ENCODE data around the gene ENTREP1.

ENTREP1 gene

DNA sequence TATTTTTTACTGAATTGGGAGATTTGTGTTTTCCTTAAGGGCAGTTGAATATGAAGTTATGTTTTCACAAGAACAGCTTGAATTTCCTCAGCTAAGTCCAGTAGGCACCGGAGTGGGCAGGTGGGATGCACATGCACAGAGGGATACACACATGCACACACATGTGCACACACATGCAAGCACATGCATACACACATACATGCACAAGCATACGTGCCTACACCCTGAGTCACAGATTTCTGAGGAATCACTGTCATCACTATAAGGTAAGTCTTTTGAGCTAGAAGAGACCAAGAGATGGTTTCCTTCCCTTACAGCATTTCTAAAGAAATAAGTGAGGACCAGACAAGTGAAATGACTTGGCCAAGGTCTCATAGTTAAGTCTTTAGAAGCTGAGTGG is 8.7 kb downstream of the ENTREP1 start:
- Mint-ChIP-seq H3K36me3 (ENCODE audit: low read depth) (no peaks in the 10 kb centered on the region), H3K27ac (no peak overlapping the region), H3K27me3 (ENCODE audit: low read depth) (peaks cover 24% of the 10 kb centered on the region), H3K4me3 (no peak overlapping the region), H3K9me3 (no peaks in the 10 kb centered on the region), H3K4me1 (ENCODE audit: low read depth) (no peaks in the 10 kb centered on the region)

DNA sequence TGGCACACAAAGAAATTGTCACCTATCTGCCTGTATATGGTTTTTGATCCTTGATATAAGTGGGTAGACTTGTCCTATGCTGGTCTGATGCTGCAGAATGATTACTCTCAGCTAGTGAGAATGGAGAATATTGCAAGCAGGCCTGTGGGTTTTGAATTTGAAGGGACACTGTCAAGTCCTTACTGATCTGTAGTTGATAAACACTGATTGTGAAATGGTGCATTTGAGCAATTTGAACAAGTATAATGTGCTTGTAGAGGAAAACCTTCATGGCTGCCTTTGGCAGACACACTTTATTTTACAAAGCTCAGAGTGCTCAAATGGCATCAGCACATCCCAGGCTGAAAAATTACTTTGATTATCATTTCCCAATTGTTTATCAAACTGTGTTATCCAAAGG is 9.3 kb downstream of the ENTREP1 start:
- Mint-ChIP-seq H3K4me3 (no peak overlapping the region), H3K27ac (no peak overlapping the region), H3K36me3 (ENCODE audit: low read depth) (no peaks in the 10 kb centered on the region), H3K9me3 (no peaks in the 10 kb centered on the region), H3K4me1 (ENCODE audit: low read depth) (no peaks in the 10 kb centered on the region), H3K27me3 (ENCODE audit: low read depth) (peaks cover 20% of the 10 kb centered on the region)

DNA sequence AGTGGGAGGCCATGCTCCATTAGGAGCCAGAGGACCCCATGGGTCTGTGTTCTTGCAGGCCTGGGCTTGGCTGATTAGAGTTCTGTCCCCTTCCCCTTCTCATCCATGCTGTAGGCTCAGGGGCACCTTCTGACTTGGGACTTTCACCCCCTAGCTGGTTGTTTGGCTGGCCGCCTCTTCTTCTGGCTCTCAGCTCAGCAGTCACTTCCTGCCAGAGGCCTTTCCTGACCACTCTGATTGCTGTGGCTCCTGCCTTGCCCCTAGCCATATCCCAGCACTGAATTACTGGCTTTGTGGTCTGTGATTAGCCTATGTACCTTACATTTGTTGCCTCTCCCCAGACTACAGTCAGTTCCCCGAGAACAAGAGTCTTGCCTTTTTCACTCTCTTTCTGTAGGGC is 14.6 kb downstream of the ENTREP1 start:
- no peak overlapping the region for H3K4me3 Mint-ChIP-seq
- no peaks in the 10 kb centered on the region for H3K9me3 Mint-ChIP-seq

DNA sequence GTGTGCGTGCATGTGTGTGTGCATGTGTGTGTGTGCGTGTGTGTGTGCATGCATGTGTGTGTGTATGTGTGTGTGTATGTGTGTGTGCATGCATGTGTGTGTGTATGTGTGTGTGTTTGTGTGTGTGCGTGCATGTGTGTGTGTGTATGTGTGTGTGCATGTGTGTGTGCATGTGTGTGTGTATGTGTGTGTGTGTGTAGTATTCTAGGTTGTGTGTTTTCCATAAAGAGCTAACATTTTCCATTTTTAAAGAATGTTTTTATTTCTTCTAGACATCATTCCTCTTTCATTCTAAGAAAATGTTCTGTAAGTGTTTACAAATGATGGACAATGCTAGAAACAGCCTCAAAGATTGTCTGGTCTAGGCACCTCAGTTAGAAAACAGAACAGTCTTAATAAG is 15.6 kb downstream of the ENTREP1 start:
- no peak overlapping the region for H3K4me3 Mint-ChIP-seq

More for the DNA sequence above, 14.6 kb downstream of the ENTREP1 start:
- Mint-ChIP-seq H3K36me3 (ENCODE audit: low read depth) (no peaks in the 10 kb centered on the region), H3K27ac (no peak overlapping the region), H3K4me1 (ENCODE audit: low read depth) (no peaks in the 10 kb centered on the region), H3K27me3 (ENCODE audit: low read depth) (peaks cover 11% of the 10 kb centered on the region)

DNA sequence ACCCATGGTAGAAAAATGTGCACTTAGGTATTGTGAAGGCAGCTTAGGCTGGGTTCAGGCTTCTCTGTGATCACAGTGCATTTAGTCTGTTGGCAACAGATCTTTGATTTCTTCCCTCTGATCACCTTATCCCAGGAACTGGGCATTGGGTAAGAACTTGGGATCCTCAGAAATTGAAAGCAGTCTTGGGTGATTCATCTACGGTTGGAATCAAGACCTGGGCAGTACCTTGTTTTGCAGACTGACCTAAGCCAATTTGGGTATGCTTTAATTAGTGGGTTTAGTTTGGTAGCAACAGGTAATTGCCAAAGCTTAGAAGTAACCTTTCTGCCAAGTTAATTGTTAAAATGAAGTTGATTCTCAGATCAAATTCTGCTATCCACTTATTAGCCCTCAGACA is 17.8 kb downstream of the ENTREP1 start:
- H3K27ac Mint-ChIP-seq: no peak overlapping the region
- H3K9me3 Mint-ChIP-seq: no peaks in the 10 kb centered on the region
- H3K27me3 Mint-ChIP-seq (ENCODE audit: low read depth): peaks cover 6% of the 10 kb centered on the region
- H3K4me1 Mint-ChIP-seq (ENCODE audit: low read depth): no peaks in the 10 kb centered on the region
- H3K4me3 Mint-ChIP-seq: no peak overlapping the region
- no peaks in the 10 kb centered on the region for H3K36me3 Mint-ChIP-seq (ENCODE audit: low read depth)

More for the DNA sequence above, 15.6 kb downstream of the ENTREP1 start:
- no peaks in the 10 kb centered on the region for H3K4me1 Mint-ChIP-seq (ENCODE audit: low read depth)
- peaks cover 7% of the 10 kb centered on the region for H3K27me3 Mint-ChIP-seq (ENCODE audit: low read depth)
- H3K36me3 Mint-ChIP-seq (ENCODE audit: low read depth): no peaks in the 10 kb centered on the region
- no peak overlapping the region for H3K27ac Mint-ChIP-seq
- no peaks in the 10 kb centered on the region for H3K9me3 Mint-ChIP-seq

DNA sequence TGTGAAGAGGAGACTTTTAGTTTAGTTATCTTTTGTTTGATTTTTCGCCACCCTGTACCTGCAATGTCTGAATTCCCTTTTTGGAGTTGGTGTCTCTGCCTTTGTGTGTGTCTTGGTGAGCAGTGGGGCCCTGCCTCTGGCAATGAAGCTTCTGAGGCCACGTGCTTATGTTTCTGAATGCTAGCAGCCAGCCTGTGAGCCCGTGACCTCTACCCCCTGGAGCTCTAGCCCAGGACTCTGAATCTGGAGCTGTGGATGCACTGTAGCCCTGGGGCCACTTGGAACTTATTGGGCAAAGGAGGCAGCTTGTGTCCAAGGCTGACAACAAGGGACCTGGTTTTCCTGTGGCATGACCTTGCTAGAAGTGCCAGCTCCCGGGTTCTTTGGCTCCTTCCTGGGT is 19.4 kb downstream of the ENTREP1 start:
- H3K9me3 Mint-ChIP-seq: no peaks in the 10 kb centered on the region
- no peak overlapping the region for H3K27ac Mint-ChIP-seq
- no peak overlapping the region for H3K4me3 Mint-ChIP-seq
- H3K36me3 Mint-ChIP-seq (ENCODE audit: low read depth): no peaks in the 10 kb centered on the region
- no peaks in the 10 kb centered on the region for H3K4me1 Mint-ChIP-seq (ENCODE audit: low read depth)
- H3K27me3 Mint-ChIP-seq (ENCODE audit: low read depth): peaks cover 6% of the 10 kb centered on the region

DNA sequence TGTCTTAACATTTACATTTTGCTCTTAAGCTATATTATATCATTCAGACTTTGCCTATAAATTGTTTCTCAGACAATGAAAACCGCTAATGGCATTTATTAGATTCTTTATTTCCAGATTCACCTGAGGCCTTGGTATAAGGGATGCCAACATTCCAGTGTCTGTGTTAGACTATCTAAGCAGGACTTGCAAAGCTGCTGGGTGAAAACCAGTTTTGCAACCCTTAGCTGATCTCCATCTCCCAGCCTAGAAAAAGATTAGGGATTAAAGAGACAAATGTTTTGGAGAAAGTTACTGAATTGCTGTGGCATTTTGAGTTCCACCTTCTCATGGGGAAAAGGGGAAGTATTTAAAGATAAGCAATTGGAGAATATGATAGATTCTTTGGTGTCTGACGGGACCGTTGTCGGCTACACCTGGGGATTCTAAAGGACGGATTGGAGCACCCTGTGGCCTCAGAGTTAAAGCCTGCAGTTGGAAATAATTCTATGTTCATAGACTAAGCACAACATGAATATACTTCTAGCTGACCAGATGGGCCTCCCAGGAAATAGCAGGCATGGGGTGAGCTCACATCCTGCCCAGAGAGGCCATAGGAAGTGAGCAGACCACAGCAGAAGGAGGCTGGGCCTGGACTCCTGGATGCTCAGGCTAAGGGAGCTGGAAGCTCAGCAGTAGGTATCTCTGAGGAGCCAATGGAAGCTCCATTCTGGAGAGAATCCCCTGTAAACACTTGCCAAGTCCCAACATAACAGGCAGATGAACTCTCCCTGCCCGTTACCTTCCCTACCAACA is 21.8 kb downstream of the ENTREP1 start:
- Mint-ChIP-seq H3K4me3 (no peak overlapping the region), H3K27me3 (ENCODE audit: low read depth) (peaks cover 24% of the 10 kb centered on the region), H3K27ac (no peak overlapping the region), H3K36me3 (ENCODE audit: low read depth) (no peaks in the 10 kb centered on the region), H3K4me1 (ENCODE audit: low read depth) (no peaks in the 10 kb centered on the region), H3K9me3 (no peaks in the 10 kb centered on the region)

DNA sequence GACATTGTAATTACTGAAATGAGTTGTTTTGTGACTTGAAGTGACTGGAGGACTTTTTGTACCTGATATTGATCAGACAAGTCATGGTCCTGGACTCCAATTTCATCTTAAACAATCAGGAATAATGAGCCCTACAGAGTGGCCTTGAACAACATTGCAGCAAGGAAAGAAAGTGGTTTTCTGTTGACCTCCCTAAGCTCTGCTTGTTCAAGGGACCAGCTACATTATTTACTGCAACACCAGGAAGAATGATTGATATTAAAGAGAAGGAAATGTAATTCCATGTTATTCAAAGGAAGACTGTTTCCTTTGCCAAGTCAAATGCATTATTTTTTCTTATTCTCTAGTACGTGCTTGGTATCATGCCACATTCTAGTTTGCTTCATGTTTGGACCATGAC is 22.6 kb downstream of the ENTREP1 start:
- H3K4me1 Mint-ChIP-seq (ENCODE audit: low read depth): no peaks in the 10 kb centered on the region
- no peak overlapping the region for H3K4me3 Mint-ChIP-seq
- no peak overlapping the region for H3K27ac Mint-ChIP-seq
- peaks cover 24% of the 10 kb centered on the region for H3K27me3 Mint-ChIP-seq (ENCODE audit: low read depth)
- H3K36me3 Mint-ChIP-seq (ENCODE audit: low read depth): no peaks in the 10 kb centered on the region
- no peaks in the 10 kb centered on the region for H3K9me3 Mint-ChIP-seq

DNA sequence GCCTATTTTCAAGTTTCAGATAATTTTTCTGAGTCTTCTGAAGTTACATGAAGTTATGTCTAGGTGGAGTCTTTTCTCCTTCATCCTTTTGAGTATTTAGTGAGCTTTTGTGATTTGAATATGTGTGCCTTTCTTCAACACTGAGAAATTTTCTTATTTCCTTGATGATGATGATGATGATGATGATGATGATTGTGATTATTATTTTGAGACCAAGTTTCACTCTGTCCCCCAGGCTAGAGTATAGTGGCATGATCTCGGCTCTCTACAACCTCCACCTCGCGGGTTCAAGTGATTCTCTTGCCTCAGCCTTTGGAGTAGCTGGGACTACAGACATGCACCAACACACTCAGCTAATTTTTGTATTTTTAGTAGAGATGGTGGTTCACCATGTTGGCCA is 26.2 kb downstream of the ENTREP1 start:
- no peaks in the 10 kb centered on the region for H3K9me3 Mint-ChIP-seq
- H3K36me3 Mint-ChIP-seq (ENCODE audit: low read depth): no peaks in the 10 kb centered on the region
- H3K27ac Mint-ChIP-seq: no peak overlapping the region
- H3K4me3 Mint-ChIP-seq: no peak overlapping the region
- H3K4me1 Mint-ChIP-seq (ENCODE audit: low read depth): no peaks in the 10 kb centered on the region
- H3K27me3 Mint-ChIP-seq (ENCODE audit: low read depth): peaks cover 22% of the 10 kb centered on the region

DNA sequence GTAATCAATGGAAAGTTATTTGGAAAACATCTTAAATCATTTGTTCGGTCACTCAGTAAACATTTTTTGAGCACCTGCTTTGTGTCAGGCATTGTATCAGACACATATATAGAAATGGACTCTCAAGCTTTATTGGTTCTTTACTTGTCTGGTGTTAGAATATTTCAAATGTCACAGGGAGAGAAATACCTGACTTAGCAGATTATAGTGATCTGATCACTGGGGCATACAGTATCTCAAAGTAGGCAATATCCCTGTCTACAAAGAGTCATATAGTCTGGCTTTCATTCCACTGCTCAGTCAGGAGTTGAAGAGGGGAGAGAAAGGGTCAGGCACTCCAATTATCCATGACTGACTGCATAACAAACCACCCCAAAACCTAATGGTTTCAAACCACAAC is 30.2 kb downstream of the ENTREP1 start:
- Mint-ChIP-seq H3K36me3 (ENCODE audit: low read depth) (no peaks in the 10 kb centered on the region), H3K27ac (no peak overlapping the region), H3K27me3 (ENCODE audit: low read depth) (peaks cover 17% of the 10 kb centered on the region), H3K4me1 (ENCODE audit: low read depth) (no peaks in the 10 kb centered on the region), H3K4me3 (no peak overlapping the region), H3K9me3 (no peaks in the 10 kb centered on the region)

DNA sequence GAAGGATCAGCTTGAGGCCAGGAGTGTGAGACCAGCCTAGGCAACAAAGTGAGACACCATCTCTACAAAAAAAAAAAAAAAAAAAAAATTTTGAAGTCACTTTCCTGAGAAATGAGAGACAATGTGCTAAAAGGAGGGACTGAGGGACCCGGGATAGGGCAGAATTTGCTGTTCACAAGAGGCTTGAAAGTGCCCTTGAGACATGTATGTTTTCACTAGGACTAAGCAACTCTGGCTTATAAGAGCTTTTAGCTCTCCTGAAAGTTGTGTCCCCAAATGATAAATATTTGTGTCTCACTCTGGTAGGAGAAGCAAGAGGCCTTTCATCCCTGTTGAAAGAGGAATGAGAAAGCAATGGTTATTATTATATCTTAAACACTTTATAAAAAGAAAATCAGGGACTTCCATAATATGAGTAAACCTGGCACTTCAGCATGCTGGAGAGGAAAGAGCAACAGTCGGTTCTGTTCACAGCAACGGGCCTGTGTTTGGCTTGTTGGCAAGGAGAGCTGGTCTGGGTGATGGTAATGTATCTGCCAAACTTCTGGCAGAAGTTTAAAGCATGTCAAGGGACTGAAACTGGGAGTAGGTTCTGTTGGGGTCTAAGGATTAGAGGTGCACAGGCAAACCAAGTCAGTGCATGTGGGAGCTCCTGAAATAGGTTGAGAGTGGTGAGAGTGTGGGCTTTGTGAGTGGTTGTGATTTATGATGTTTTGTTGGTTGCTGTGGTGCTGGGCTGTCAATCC is 32.2 kb downstream of the ENTREP1 start:
- Mint-ChIP-seq H3K4me3 (no peak overlapping the region), H3K36me3 (ENCODE audit: low read depth) (no peaks in the 10 kb centered on the region), H3K4me1 (ENCODE audit: low read depth) (no peaks in the 10 kb centered on the region), H3K27me3 (ENCODE audit: low read depth) (peaks cover 8% of the 10 kb centered on the region), H3K27ac (no peak overlapping the region), H3K9me3 (no peaks in the 10 kb centered on the region)

DNA sequence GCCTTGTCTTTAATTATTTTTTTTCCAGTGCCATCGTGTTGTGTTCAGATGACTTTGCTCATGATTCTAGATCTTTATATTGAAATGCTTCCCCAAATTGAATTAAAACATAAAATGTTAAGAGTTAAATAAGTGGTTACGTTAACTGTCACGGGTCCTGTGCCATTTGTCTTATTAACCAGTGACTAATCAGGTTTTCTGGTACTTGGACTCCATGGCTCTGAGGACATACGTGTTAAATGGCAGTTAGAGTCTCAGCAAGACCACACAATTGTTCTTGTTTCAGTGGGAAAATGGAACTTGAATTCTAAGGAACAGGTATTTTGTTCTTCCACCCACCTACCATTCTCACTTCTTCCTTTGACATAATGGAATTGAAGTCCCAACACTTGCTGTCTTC is 32.8 kb downstream of the ENTREP1 start:
- H3K36me3 Mint-ChIP-seq (ENCODE audit: low read depth): no peaks in the 10 kb centered on the region

DNA sequence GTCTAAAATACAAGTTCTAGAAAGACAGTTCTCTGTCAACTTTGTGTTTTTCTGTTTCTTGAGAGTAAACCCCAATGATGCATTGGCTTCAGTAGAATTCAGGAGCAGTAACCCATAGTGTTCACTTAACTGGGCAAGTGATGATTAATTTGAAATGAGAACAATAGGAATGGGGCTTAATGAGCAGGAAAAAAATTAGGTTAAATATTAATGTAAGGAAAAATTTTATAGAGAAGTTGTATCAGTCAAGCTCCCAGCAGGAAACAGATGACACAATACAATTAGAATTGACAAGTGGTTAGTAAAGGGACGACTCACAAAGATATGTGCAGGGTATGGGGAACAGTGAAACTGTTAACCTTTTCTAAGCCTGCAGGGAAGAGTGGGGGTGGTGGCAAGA is 38.2 kb downstream of the ENTREP1 start:
- H3K36me3 Mint-ChIP-seq (ENCODE audit: low read depth): no peaks in the 10 kb centered on the region
- no peak overlapping the region for H3K27ac Mint-ChIP-seq
- peaks cover 9% of the 10 kb centered on the region for H3K27me3 Mint-ChIP-seq (ENCODE audit: low read depth)
- H3K4me1 Mint-ChIP-seq (ENCODE audit: low read depth): no peaks in the 10 kb centered on the region
- H3K9me3 Mint-ChIP-seq: no peaks in the 10 kb centered on the region
- no peak overlapping the region for H3K4me3 Mint-ChIP-seq

More for the DNA sequence above, 32.8 kb downstream of the ENTREP1 start:
- Mint-ChIP-seq H3K9me3 (no peaks in the 10 kb centered on the region), H3K27me3 (ENCODE audit: low read depth) (peaks cover 8% of the 10 kb centered on the region), H3K4me1 (ENCODE audit: low read depth) (no peaks in the 10 kb centered on the region), H3K4me3 (no peak overlapping the region), H3K27ac (no peak overlapping the region)

DNA sequence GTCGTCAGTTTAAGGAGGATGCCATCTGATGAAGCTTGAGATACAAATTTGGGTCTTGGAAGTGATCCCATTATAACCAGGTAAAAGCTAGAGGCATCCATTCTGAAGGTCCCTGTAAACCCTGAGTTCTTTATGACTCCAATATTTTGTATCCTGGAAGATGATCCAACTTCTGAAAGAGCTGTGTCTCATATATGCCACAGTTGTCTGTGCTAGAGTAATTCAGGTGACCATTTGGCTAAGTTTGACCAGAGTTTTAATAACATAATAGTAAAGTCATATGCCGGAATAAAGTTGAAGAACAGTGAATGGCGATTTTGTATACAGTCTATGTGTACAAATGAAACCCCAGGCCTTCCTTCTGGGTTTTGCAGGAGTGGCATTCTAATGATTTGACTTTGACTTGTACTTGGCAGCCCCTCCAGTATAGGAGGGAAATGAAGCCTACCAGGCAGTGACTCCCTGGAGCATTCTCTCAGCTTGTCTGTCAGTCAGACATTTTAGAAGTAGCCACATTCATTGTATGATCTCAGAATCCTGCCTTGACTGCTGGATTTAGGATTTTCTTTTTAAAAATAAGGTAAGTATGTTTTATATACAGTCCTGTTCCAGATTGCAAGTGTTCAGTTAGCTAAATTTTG is 39.6 kb downstream of the ENTREP1 start:
- no peaks in the 10 kb centered on the region for H3K36me3 Mint-ChIP-seq (ENCODE audit: low read depth)
- H3K27ac Mint-ChIP-seq: no peak overlapping the region
- H3K27me3 Mint-ChIP-seq (ENCODE audit: low read depth): peaks cover 11% of the 10 kb centered on the region
- no peaks in the 10 kb centered on the region for H3K4me1 Mint-ChIP-seq (ENCODE audit: low read depth)
- no peak overlapping the region for H3K4me3 Mint-ChIP-seq
- no peaks in the 10 kb centered on the region for H3K9me3 Mint-ChIP-seq

DNA sequence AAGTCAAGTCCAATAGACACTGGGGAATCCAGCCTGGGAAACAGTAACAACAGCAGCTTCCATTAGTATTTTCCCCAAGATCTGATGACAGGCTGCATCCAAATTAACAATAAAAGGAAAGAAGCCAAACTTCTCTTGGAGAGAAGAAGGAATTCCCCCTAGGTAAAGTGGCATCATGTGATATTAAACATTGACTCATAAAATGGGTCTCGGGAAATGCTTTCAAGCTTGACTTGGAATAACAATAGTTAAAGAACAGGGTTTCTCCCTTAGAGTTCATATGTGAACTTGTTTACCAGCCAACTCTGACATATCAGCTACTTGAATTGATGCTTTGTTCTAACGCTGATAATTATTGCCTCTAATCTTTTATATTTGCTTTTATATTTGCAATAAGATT is 45.4 kb downstream of the ENTREP1 start:
- H3K36me3 Mint-ChIP-seq (ENCODE audit: low read depth): no peaks in the 10 kb centered on the region
- no peak overlapping the region for H3K4me3 Mint-ChIP-seq
- H3K9me3 Mint-ChIP-seq: no peaks in the 10 kb centered on the region
- no peaks in the 10 kb centered on the region for H3K4me1 Mint-ChIP-seq (ENCODE audit: low read depth)
- H3K27ac Mint-ChIP-seq: no peak overlapping the region
- peaks cover 19% of the 10 kb centered on the region for H3K27me3 Mint-ChIP-seq (ENCODE audit: low read depth)

All from T-helper 1 cell treated with Interleukin-12 subunit alpha and Interleukin-12 subunit beta and Interleukin-4 antibody, amounts not matched to agents 30 μg/mL and 1 μg/mL, for 36 hours (primary cell).